ENCODE data around the gene ZNF726.
"Not testable (repeated sequence)": the region's sequence is repeated elsewhere in the genome, so short reads cannot be mapped to it uniquely, and the experiment has no call there.

DNA sequence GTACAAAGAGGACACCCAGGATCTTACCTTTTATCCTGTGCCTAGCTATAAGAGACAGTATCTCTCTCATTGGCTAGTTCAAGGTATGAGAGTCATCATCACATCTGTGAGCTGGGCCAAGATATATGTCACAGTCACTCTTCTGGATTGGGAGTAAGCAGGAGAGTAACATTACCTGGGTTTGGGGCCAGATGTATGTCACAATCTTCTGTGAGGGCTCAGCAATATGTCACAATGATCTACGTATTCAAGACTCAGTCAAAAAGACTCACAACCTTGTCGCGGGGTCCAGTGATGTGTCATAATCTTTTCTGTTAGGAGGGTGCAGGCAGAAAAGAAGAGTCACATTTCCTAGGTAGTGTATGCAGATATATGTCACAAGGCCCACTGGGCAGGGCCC lies 61.9 kb downstream of the ZNF726 start:
- TF ChIP-seq, protein P1, sequence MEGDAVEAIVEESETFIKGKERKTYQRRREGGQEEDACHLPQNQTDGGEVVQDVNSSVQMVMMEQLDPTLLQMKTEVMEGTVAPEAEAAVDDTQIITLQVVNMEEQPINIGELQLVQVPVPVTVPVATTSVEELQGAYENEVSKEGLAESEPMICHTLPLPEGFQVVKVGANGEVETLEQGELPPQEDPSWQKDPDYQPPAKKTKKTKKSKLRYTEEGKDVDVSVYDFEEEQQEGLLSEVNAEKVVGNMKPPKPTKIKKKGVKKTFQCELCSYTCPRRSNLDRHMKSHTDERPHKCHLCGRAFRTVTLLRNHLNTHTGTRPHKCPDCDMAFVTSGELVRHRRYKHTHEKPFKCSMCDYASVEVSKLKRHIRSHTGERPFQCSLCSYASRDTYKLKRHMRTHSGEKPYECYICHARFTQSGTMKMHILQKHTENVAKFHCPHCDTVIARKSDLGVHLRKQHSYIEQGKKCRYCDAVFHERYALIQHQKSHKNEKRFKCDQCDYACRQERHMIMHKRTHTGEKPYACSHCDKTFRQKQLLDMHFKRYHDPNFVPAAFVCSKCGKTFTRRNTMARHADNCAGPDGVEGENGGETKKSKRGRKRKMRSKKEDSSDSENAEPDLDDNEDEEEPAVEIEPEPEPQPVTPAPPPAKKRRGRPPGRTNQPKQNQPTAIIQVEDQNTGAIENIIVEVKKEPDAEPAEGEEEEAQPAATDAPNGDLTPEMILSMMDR (IDR thresholded peaks at IDR 0.05), result not testable (repeated sequence)
- not testable (repeated sequence) for TF ChIP-seq ATF1 (CRISPR knock-in tag; IDR thresholded peaks at IDR 0.05); NFYB (CRISPR knock-in tag; conservative IDR thresholded peaks at IDR 0.05; ENCODE audit: low read depth); ZNF263 (CRISPR knock-in tag; IDR thresholded peaks at IDR 0.05; ENCODE audit: low read depth); CBFB (CRISPR knock-in tag; IDR thresholded peaks at IDR 0.05; ENCODE audit: low read depth)
